ENCODE data around the gene MRTFA.

MRTFA gene

DNA sequence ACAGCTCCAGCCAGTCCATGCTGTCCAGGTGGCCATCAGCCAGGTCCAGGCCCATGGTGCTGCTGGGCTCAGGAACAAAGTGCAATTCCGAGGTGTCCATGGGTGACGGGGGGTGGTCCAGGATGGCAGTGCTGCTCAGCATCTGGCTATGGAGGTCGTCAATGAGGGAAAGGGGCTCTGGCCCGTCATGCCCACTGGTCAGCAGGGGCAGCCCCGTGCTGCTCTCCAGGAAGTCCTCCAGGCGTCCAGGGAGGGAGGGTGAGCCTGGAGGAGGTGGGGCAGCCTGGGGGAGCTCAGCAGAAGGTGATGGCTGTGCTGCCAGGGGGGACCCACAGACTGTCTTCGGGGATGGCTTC lies 225.0 kb downstream of the MRTFA start:
- Histone ChIP-seq H3K27me3 (no peaks in the 10 kb centered on the region), H3K36me3 (peaks cover 99% of the 10 kb centered on the region), H3K4me1 (ENCODE audit: control insufficient read depth in 1 of 2, insufficient read depth in 1 of 2, low read depth in 1 of 2, low read length in 1 of 2) (peaks cover 23 to 29% of the 10 kb centered on the region in 2 experiments), H3K9me3 (no peaks in the 10 kb centered on the region), H3K4me3 (ENCODE audit: low read depth in 1 of 2, low read length in 1 of 2) (no peak overlapping the region), H3K27ac (peak overlapping the region; percentile 85)
- TF ChIP-seq, protein P1, sequence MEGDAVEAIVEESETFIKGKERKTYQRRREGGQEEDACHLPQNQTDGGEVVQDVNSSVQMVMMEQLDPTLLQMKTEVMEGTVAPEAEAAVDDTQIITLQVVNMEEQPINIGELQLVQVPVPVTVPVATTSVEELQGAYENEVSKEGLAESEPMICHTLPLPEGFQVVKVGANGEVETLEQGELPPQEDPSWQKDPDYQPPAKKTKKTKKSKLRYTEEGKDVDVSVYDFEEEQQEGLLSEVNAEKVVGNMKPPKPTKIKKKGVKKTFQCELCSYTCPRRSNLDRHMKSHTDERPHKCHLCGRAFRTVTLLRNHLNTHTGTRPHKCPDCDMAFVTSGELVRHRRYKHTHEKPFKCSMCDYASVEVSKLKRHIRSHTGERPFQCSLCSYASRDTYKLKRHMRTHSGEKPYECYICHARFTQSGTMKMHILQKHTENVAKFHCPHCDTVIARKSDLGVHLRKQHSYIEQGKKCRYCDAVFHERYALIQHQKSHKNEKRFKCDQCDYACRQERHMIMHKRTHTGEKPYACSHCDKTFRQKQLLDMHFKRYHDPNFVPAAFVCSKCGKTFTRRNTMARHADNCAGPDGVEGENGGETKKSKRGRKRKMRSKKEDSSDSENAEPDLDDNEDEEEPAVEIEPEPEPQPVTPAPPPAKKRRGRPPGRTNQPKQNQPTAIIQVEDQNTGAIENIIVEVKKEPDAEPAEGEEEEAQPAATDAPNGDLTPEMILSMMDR (IDR thresholded peaks at IDR 0.05) = no peak

DNA sequence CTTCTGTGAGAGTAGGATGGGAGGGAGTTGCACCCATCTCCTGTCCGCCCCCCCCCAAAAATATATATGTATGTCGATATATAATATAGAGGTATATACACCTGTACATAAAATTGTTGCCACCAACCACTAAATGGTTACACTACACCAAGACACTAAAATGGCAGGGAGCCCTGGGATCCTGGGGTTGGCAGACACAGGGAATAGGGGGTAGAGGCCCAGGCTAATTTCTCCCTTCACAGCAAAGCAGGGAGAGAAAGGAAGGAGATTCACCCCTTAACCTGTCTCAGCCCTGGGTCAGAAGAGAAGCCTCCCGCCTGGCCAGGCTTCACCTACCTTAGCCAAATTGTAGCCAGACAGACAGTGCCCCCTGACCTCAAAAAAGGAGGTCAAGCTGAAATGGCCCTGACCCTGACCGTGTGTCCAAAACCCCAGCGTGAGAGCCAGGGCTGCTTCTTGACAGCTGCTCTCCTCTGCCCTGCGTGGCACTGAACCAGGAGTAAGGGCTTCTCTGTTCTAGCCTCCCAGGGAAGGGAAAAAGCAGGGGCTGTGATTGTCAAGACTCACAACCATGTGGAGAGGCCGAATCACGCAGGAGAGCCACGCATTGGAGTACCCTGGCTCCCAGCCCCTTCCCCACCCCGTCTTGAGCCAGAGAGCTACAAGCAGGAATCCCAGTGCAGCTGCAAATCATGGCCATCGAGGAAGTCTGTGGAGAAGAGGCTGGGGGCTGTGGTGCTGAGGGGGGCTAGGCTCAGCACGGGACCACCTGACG lies 225.6 kb downstream of the MRTFA start:
- peak overlapping the region; percentile 85 for H3K27ac ChIP-seq

DNA sequence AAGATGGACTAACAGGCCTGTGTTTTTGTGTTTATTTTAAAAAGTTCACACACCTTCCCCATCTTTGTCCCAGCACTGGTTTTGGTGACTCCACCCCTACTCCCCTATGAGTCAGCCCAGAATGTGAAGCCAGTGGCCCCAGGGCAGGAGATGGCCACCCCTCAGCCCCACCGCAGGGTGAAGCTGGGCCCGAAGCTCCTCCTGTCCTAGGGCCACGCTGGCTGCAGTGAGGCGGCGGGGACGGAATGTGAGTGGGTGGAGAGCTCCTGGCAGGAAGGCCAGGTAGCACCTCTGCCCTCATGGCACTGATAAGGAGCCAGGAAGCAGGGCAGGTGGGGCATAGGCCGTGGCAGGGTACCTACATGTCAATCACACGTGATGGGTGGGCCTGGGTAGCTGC lies 226.2 kb downstream of the MRTFA start:
- Histone ChIP-seq H3K9me3 (no peaks in the 10 kb centered on the region), H3K36me3 (peaks cover 99% of the 10 kb centered on the region), H3K27ac (peak overlapping the region; percentile 48), H3K27me3 (no peaks in the 10 kb centered on the region), H3K4me3 (ENCODE audit: low read depth in 1 of 2, low read length in 1 of 2) (no peak overlapping the region), H3K4me1 (ENCODE audit: control insufficient read depth in 1 of 2, insufficient read depth in 1 of 2, low read depth in 1 of 2, low read length in 1 of 2) (peaks cover 13 to 17% of the 10 kb centered on the region in 2 experiments)
- TF ChIP-seq, protein P1 (IDR thresholded peaks at IDR 0.05) = no peak

More for the DNA sequence above, 225.6 kb downstream of the MRTFA start:
- Histone ChIP-seq H3K36me3 (peaks cover 99% of the 10 kb centered on the region), H3K27me3 (no peaks in the 10 kb centered on the region), H3K9me3 (no peaks in the 10 kb centered on the region), H3K4me3 (ENCODE audit: low read depth in 1 of 2, low read length in 1 of 2) (no peak overlapping the region), H3K4me1 (ENCODE audit: control insufficient read depth in 1 of 2, insufficient read depth in 1 of 2, low read depth in 1 of 2, low read length in 1 of 2) (peaks cover 19 to 23% of the 10 kb centered on the region in 2 experiments)
- TF ChIP-seq, protein P1 (IDR thresholded peaks at IDR 0.05) = no peak

DNA sequence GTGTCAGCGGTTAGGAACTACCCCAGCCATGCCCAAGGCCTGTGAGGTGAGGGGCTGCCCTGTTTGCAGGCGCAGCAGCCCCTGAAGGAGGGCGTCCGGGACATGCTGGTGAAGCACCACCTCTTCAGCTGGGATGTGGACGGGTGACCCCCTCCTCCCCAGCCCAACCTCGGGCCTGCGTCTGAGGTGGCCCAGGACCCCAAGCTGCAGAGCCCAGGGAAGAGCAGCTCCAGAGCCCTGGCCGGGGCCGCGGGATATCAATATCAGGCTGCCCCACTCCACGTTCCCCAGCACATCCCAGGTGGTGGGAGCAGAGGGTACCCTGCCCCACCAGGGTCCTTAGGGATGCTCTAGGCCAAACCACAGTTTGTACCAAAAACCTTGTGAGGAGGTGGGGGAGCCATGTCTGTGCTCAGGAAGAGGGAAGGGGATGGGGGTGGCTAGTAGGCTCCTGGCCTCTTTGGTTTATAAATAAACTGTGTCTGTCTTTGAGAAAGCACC lies 226.9 kb downstream of the MRTFA start:
- H3K36me3 ChIP-seq = peaks cover 99% of the 10 kb centered on the region
- no peak overlapping the region for H3K4me3 ChIP-seq (ENCODE audit: low read depth in 1 of 2, low read length in 1 of 2)
- TF ChIP-seq, protein P1 (IDR thresholded peaks at IDR 0.05) = no peak
- peaks cover 8 to 11% of the 10 kb centered on the region in 2 experiments for H3K4me1 ChIP-seq (ENCODE audit: control insufficient read depth in 1 of 2, insufficient read depth in 1 of 2, low read depth in 1 of 2, low read length in 1 of 2)
- H3K27ac ChIP-seq = peak overlapping the region; percentile 48
- H3K9me3 ChIP-seq = no peaks in the 10 kb centered on the region
- H3K27me3 ChIP-seq = no peaks in the 10 kb centered on the region

DNA sequence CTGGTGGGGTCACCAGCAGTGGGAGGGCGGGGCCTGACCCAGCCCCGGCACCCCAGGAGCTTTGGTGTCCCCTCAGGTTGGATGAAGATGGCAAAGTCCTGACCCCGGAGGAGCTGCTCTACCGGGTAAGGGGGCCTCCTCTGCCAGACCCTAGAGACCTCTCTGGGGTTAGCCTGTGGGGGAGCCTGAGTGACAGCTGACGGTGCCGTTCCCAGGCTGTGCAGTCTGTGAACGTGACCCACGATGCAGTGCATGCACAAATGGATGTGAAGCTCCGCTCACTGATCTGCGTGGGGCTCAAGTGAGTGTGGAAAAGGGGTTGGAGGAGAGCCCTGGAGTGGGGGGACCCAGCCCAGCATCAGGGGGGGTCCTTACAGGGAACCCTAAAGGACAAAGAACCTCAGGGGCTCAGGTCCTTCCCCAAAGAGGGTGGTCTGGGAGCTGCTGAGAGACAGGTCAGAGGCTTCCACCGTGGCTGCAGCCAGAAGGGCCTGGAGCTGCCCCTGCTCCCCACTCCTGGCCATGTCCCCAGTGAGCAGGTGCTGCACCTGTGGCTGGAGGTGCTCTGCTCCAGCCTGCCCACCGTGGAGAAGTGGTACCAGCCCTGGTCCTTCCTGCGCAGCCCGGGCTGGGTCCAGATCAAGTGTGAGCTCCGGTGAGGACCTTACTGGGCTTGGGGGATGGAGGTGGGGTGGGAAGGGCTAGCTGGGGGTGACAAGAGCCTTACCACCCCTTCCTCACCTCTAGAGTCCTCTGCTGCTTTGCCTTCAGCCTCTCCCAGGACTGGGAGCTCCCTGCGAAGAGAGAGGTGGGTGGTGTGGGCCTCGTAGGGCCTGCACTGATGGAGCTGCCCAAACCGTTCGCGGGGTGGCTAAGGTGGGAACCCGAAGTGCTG lies 227.6 kb downstream of the MRTFA start:
- Histone ChIP-seq H3K4me1 (ENCODE audit: control insufficient read depth in 1 of 2, insufficient read depth in 1 of 2, low read depth in 1 of 2, low read length in 1 of 2) (peaks cover 6 to 11% of the 10 kb centered on the region in 2 experiments), H3K4me3 (ENCODE audit: low read depth in 1 of 2, low read length in 1 of 2) (no peak overlapping the region), H3K27me3 (no peaks in the 10 kb centered on the region), H3K27ac (peak overlapping the region; percentile 48), H3K36me3 (peaks cover 99% of the 10 kb centered on the region), H3K9me3 (no peaks in the 10 kb centered on the region)
- TF ChIP-seq, protein P1 (IDR thresholded peaks at IDR 0.05) = no peak
